Stimulated activated CD8-positive, alpha-beta memory T cell treated with anti-CD3 and anti-CD28 coated beads, Interleukin-15, amount 100 ng/mL, for 24 hours (primary cell): Measurements from ENCODE around the gene ELANE.

Experiments used
- DNase-seq: peaks from one replicate; pipeline ENCODE4 v3.0.0-alpha.2; 2020; ENCODE audit warnings: low read depth

The ELANE gene

DNA sequence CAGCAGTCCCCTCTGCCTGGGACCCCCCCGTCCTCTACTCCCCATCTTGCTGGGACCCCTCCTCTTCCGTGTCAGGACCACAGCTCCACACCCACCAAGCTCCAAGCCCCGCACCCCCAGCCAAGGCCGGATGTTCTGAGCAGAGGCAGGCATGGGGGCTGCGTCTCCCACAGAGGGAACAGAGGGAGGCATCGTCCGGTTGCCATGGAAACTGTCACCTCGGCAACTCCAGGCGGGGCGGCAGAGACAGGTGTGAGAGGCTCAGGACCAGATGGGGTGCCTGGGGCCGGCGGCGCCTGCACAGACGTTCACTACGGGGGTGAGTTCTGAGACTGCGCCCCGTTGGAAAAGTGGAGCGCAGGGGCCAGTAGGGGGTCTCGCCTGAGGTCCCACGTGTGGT is 46.6 kb downstream of the ELANE start:
- DNase-seq: no peak

DNA sequence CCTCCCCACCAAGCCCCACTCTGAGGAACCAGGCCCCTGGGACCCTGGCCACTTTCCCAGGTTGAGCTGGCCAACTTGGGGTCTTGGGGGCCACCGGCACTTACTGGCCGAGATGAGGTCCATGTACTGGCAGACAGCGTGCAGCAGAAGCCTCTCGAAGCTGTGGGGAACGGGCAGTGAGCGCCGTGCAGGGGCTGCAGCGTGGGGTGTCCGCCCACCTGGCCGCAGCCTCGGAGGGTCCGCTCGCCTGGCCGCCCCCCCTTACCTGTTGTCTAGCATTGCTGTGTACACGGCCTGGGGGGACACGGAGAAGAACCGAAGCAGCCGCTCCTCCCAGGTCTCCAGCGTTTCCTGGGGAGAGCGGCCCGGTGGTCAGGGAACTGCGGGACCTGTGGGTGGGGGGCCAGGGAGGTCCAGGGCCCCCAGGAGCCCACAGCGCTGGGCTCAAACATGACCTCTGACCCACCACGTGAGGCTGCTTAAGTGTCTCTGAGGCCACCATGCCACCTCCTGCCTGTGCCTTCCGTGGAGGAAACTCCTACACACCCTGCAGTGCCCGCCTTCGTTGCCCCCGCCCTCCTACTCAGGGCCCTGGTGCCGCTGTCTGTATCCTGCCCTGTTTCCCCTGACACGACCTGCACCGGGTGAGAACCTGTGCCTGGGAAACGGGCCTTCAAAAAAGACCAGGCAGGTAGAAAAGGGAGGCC is 47.4 kb downstream of the ELANE start:
- no peak for DNase-seq

DNA sequence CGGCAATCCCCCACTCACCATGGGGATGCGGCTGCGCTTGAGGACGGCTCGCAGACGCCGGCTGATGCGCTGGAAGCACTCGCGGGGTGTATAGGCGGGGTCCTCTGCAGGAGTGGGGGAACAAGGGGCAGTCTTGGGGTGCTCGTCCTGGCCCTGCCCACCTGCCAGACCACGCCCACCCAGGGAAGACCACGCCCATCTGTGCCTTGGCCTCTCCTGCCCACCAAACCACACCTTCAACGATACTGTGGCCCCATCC is 47.9 kb downstream of the ELANE start:
- DNase-seq: no peak

DNA sequence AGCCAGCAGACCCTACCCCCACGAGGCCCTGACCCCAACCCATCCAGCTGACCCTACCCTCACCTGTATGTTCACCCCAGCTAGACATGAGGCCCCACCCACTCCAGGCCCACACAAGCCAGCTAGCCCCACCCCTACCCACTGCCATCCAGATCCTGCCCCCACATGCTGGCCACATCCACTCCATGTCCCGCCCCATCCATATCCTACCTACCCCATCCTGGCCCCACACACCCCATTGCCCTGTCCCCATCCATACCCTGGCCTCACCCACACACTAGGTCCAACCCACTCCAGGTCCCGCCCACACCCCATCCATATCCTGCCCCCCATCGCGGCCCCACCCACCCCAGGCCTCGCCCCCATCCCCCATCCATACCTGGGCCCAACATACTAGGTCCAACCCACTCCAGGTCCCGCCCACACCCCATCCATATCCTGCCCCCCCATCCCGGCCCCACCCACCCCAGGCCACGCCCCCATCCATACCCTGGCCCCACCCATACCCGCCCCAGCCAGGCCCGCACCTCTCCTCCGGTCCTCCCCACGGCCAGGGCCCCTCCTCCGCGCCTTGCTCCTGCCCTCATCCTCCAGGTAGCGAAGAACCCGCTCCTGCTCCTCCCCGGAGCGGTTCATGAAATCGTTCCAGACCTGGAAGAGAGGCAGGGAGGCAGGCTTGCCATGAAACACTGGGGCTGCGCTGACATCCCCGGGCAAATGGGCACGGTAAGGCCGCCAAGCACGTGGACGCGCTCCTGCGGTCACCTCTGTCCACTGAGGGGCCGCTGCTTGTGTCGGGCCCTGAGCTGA is 48.4 kb downstream of the ELANE start:
- no peak for DNase-seq

DNA sequence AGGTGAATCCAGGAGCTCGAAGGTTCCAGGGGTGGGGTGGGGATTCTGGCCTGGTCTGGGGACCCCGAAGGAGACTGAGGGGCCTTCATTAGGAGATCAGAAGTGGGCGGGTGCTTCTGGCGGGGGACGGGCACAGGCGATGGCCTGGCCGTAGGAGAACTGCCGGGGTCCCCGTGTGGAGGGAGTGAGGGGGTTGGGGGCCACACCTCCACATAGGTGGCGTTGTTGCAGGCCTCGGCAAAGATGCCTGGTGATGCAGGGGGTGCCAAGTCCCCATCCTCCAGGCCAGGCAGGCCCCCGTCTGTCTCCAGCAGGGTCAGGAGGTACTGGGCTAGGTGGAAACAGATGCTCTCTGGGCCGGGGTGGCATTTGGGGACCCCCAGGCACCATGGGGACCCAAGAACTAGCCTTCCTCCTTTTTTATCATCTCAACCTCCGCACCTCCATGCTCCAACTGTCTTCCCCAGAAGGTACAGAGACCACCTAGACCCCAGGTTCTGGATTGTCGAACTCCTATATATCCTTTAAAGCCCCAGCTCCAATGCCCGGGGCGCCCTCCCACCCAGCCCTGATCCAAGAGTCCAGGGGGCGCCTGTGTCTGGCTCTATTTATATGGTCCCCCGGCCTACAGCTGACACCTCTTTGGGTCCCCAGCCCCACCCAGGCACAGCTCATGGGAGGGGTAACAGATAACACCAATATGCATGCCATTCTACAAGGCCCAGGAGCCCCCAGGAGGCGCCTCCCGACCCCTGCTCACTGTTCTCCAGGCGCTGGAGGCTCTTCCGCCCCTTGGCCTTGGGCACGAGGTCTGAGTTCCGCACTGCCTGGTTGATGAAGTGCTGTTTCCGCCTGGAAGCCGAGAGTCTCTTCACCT is 49.4 kb downstream of the ELANE start:
- no peak for DNase-seq

DNA sequence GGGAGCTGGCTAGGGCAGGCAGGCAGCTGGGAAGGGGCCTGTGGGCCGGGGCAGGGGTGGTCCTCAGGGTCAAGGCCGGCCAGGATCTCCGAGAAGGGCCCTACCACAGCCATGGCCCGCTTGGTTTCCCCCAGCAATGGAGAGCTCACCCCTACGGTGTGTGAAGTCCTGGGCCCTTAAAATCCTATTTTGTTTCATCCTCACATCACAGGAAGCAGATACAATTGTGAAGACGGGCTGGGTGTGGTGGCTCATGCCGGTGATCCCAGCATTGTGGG is 49.9 kb downstream of the ELANE start:
- no peak for DNase-seq

DNA sequence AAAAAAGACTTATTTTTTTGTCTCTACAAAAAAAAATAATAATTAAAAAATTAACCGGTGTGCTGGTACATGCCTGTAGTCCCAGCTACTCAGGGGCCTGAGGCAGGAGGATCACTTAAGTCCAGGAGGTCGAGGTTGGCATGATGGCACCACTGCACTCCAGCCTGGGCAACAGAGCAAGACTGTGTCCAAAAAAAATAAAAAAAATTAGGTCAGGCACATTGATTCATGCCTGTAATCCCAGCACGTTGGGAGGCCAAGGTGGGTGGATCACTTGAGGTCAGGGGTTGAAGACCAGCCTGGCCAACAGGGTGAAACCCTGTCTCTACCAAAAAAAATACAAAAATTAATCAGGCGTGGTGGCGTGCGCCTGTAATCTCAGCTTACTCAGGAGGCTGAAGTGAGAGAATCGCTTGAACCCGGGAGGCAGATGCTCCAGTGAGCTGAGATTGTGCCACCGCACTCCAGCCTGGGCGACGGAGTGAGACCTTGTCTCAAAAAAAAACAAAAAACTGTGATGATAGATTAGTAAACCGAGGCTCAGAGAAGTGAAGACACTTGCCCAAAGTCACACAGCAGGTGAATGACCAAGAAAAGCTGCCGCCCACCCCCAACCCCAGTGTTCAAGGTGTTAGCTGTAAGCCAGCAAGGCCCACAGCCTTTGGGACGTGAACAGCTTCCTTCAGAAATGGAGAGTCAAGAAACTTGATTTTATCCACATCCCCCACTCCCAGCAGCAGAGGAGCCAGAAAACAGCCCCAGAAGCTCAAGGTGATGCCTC is 50.5 kb downstream of the ELANE start:
- DNase-seq: no peak

DNA sequence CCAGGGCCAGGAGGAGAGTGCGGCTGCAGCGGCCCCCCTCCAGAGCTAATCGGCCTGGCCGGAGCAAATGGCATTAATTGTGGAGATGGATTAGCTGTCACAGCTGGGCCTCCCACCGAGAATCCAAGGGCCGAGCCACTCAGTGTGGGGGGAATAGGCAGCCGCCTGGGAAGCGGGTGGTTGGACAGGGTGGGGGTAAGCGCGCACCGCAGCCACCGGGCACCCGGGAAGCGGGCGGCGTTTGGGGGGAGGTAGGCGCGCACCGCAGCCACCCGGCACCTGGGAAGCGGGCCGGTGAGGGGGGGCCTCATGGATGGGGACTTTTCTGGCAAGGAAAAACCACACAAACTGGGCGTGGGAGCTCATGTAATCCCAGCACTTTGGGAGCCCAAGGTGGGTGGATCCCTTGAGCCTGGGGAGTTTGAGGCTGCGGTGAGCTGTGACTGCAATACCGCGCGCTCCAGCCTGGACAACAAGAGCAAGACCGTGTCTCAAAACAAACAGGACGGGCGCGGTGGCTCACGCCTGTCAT is 51.2 kb downstream of the ELANE start:
- DNase-seq: no peak

DNA sequence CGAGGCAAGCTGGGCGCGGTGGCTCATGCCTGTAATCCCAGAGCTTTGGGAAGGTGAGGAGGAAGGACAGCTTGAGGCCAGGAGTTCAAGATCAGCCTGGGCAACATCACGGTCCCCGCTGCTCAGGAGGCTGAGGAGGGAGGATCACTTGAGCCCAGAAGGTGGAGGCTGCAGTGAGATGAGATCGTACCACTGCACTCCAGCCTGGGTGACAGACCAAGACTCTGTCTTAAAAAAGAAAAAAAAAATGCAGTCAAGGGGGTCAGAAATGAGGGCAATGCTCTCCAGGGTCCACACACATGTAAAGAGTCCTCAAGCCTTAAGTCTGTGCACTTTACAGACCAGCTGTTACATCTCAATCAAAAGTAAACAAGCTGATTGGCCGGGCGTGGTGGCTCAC is 52.4 kb downstream of the ELANE start:
- DNase-seq: no peak
